OCI-LY1 (cell line): Measurements from ENCODE around the gene COL23A1.

Source experiments
- H2AFZ ChIP-seq: fragments of 200-600 bp; sonication (generic), shearing (Covaris generic); 2 replicates; pipeline ENCODE4 v1.6.0; 2014; ENCODE audit warnings: antibody characterized with exemption, mild to moderate bottlenecking, low read length
- H3F3A ChIP-seq: fragments of 200-600 bp; sonication (generic), shearing (Covaris generic); 2 replicates; pipeline ENCODE4 v1.6.0; 2014; ENCODE audit warnings: mild to moderate bottlenecking, antibody characterized with exemption, low read length, moderate library complexity; ENCODE audit not compliant: insufficient read depth
- H3K27ac ChIP-seq: fragments of 200-600 bp; sonication (generic); 2 replicates; pipeline ENCODE4 v1.5.1; 2014; ENCODE audit warnings: low read length, mixed run types, mild to moderate bottlenecking, low read depth; ENCODE audit not compliant: poor library complexity, severe bottlenecking
- H3K27me3 ChIP-seq: fragments of 200-600 bp; sonication (generic); 2 replicates; pipeline ENCODE4 v1.6.0; 2014; ENCODE audit warnings: antibody characterized with exemption, mild to moderate bottlenecking, low read length, moderate library complexity; ENCODE audit not compliant: insufficient read depth
- H3K36me3 ChIP-seq: fragments of 200-600 bp; sonication (generic); 2 replicates; pipeline ENCODE4 v1.6.1; 2014; ENCODE audit warnings: mild to moderate bottlenecking, antibody characterized with exemption, low read length, moderate library complexity, mixed read lengths; ENCODE audit not compliant: insufficient read depth
- H3K4me1 ChIP-seq: fragments of 200-600 bp; sonication (generic); 2 replicates; pipeline ENCODE4 v1.5.1; 2014; ENCODE audit warnings: mild to moderate bottlenecking, low read length, moderate library complexity; ENCODE audit not compliant: insufficient read depth, severe bottlenecking
- H3K4me2 ChIP-seq: fragments of 200-600 bp; sonication (generic), shearing (Covaris generic); 2 replicates; pipeline ENCODE4 v1.6.1; 2014; ENCODE audit warnings: low read length
- H3K4me3 ChIP-seq: fragments of 200-600 bp; sonication (generic); 2 replicates; pipeline ENCODE4 v1.5.1; 2014; ENCODE audit warnings: low read length, low read depth, mild to moderate bottlenecking, mixed read lengths; ENCODE audit not compliant: poor library complexity, severe bottlenecking
- H3K79me2 ChIP-seq: fragments of 200-600 bp; shearing (Covaris generic); 2 replicates; pipeline ENCODE4 v1.6.1; 2016; ENCODE audit warnings: mixed run types, low read length, mixed read lengths; ENCODE audit not compliant: insufficient read depth
- H3K9ac ChIP-seq: fragments of 200-600 bp; sonication (generic), shearing (Covaris generic); 2 replicates; pipeline ENCODE4 v1.6.1; 2014; ENCODE audit warnings: mild to moderate bottlenecking, low read length, mixed read lengths
- H3K9me2 ChIP-seq: fragments of 200-600 bp; sonication (generic), shearing (Covaris generic); 2 replicates; pipeline ENCODE4 v1.6.1; 2014; ENCODE audit warnings: low read depth, mild to moderate bottlenecking, low read length, mixed read lengths
- H3K9me3 ChIP-seq: fragments of 200-600 bp; shearing (Covaris generic); 2 replicates; pipeline ENCODE4 v1.6.1; 2014; ENCODE audit warnings: low read length, mixed read lengths
- H4K20me1 ChIP-seq: fragments of 200-600 bp; sonication (generic), shearing (Covaris generic); 2 replicates; pipeline ENCODE4 v1.6.0; 2016; ENCODE audit warnings: mild to moderate bottlenecking, low read length; ENCODE audit not compliant: insufficient read depth
- EZH2 ChIP-seq: fragments of 200-600 bp; sonication (generic), shearing (Covaris generic); IDR thresholded peaks from 2 replicates; pipeline ENCODE4 v1.8.0; 2017; ENCODE audit warnings: borderline replicate concordance, mixed run types, mild to moderate bottlenecking, antibody characterized with exemption, low read length, moderate library complexity, mixed read lengths
- TF ChIP-seq, protein P1 (sequence below): fragments of 200-600 bp; sonication (generic), shearing (Covaris generic); IDR thresholded peaks from 2 replicates; pipeline ENCODE4 v1.5.1; 2017; ENCODE audit warnings: mild to moderate bottlenecking, antibody characterized with exemption, low read length, moderate library complexity, mixed read lengths

COL23A1 gene

GRCh38 chr5:178388386-178389025 lies 201.7 kb downstream of the COL23A1 start:
- Histone ChIP-seq H3K9me3 (no peaks in the 10 kb centered on the region), H3K27ac (no peak overlapping the region), H3F3A (no peaks in the 10 kb centered on the region), H3K9ac (no peak overlapping the region), H3K9me2 (no peaks in the 10 kb centered on the region), H3K36me3 (no peaks in the 10 kb centered on the region), H3K79me2 (no peaks in the 10 kb centered on the region), H4K20me1 (no peaks in the 10 kb centered on the region), H3K4me2 (no peak overlapping the region), H3K4me3 (no peak overlapping the region), H3K4me1 (no peaks in the 10 kb centered on the region), H2AFZ (no peak overlapping the region), H3K27me3 (0 out of 2 replicates have a peak, but pooled peaks cover 3% of the 10 kb centered on the region)
- TF ChIP-seq EZH2: no peak
- TF ChIP-seq, protein P1, sequence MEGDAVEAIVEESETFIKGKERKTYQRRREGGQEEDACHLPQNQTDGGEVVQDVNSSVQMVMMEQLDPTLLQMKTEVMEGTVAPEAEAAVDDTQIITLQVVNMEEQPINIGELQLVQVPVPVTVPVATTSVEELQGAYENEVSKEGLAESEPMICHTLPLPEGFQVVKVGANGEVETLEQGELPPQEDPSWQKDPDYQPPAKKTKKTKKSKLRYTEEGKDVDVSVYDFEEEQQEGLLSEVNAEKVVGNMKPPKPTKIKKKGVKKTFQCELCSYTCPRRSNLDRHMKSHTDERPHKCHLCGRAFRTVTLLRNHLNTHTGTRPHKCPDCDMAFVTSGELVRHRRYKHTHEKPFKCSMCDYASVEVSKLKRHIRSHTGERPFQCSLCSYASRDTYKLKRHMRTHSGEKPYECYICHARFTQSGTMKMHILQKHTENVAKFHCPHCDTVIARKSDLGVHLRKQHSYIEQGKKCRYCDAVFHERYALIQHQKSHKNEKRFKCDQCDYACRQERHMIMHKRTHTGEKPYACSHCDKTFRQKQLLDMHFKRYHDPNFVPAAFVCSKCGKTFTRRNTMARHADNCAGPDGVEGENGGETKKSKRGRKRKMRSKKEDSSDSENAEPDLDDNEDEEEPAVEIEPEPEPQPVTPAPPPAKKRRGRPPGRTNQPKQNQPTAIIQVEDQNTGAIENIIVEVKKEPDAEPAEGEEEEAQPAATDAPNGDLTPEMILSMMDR: no peak

DNA sequence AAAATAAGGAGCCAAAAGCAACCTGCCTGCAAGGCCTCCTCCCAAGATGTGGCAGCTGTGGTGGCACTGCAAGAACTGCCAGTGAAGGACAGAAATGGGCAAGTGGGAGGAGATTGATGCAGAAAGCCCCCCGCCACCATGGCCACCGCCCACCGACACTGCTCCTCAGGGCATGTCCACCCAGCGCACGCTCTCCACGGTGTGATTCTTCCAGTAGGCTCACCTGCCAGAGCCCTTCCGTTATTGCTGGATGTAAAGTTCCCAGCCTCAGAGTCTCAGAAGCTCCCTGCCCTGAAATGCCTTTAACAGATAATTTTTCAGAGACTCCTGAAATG lies 202.4 kb downstream of the COL23A1 start:
- H3K9me2 ChIP-seq: no peaks in the 10 kb centered on the region
- TF ChIP-seq, protein P1: no peak
- TF ChIP-seq EZH2: no peak
- H3K27me3 ChIP-seq: 0 out of 2 replicates have a peak, but pooled peaks cover 3% of the 10 kb centered on the region
- H2AFZ ChIP-seq: no peak overlapping the region
- no peaks in the 10 kb centered on the region for H3F3A ChIP-seq
- H3K4me1 ChIP-seq: no peaks in the 10 kb centered on the region
- no peaks in the 10 kb centered on the region for H3K36me3 ChIP-seq
- no peaks in the 10 kb centered on the region for H3K9me3 ChIP-seq
- no peak overlapping the region for H3K4me2 ChIP-seq
- H3K27ac ChIP-seq: no peak overlapping the region
- no peak overlapping the region for H3K4me3 ChIP-seq
- no peak overlapping the region for H3K9ac ChIP-seq
- H4K20me1 ChIP-seq: no peaks in the 10 kb centered on the region
- H3K79me2 ChIP-seq: no peaks in the 10 kb centered on the region

DNA sequence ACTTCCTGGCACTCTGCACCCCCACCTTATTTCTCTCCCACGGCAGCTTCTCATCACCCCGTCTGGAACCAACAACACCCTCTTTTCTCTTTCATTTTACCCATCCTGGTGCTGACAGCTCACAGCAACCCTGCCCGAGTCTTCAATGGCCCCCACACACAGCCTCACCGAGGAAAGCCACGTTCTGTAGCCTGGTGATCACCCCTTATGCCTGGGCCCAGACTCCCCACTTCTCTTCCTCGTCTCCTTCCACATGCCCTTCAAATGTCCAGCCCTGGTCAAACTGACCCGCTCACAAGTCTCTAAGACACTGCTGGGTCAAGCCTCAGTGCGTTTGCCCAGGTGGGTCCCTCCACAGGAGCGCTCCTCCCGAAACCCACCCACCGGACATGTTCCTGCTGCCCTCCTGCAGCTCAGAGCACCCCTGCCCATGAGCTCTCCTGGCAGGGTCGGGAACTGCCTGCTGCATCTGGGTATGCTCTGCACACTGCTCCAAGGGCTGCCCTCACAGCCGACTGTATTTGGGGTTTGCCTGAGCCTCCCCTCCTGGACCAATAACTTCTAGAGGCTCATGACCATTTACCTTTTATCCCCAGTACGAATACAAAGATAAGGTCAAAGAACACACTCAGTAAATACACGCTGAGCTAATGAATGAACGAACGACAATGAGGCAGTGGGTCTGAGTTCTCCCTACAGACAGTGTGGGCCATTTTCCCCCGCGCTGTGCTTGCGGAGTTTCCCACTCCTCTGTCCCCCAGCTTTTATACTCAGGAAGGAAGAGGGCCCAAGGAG lies 202.9 kb downstream of the COL23A1 start:
- no peak overlapping the region for H3K27ac ChIP-seq

More for the DNA sequence above, 202.9 kb downstream of the COL23A1 start:
- Histone ChIP-seq H4K20me1 (no peaks in the 10 kb centered on the region), H3K4me3 (no peak overlapping the region), H2AFZ (no peak overlapping the region), H3K9ac (no peak overlapping the region), H3K79me2 (no peaks in the 10 kb centered on the region), H3K27me3 (0 out of 2 replicates have a peak, but pooled peaks cover 3% of the 10 kb centered on the region), H3K9me2 (no peaks in the 10 kb centered on the region), H3F3A (no peaks in the 10 kb centered on the region), H3K9me3 (no peaks in the 10 kb centered on the region), H3K4me2 (no peak overlapping the region), H3K4me1 (no peaks in the 10 kb centered on the region), H3K36me3 (no peaks in the 10 kb centered on the region)
- TF ChIP-seq, protein P1: no peak
- no peak for TF ChIP-seq EZH2
